Left colon (tissue), 2 donors: ENCODE results near the gene STON1. TPM values are rescaled to one million over a fixed set of nuclear protein-coding genes. Genes with fewer than 3 reads are reported as not detected.

ENCODE experiments used
- ATAC-seq: fragments of 200-7000 bp; cut with Tn5 transposase; one replicate; pipeline ENCODE4 v1.9.1; 2020; ENCODE audit warnings: mild to moderate bottlenecking, moderate library complexity
- DNase-seq, 2 donors: peaks; one replicate each; pipeline ENCODE4 v3.0.0-alpha.2; 2020
- intact Hi-C, 2 donors: fragments of 100-400 bp; cut with DNase I in 1 of 2; cut with micrococcal nuclease in 1 of 2; formaldehyde crosslinking; loops; one replicate each; pipeline versions ENCODE4 v1.11.2 to v1.14.0; 2022; cut with DNase I, micrococcal nuclease
- total RNA-seq, 2 donors: library from RNA; stranded (reverse); fragmentation: NEBNext Ultra II Directional; extraction: Animal tissue kit (Norgen Biotek cat#: 25700); gene quantifications; one replicate each; pipeline ENCODE4 v1.2.1, GENCODE V29; 2021
- donor health status: DM: no; HTN: no; CAD: no.
- donor health status: DM: yes; HTN: yes; CAD: no.

STON1 gene
- total RNA-seq, 2 donors from 2014 or later, result 3.4 to 13.3 TPM

GRCh38 chr2:48560546-48561209, 30.7 kb downstream of the STON1 start:
- ATAC-seq (no peak), DNase-seq (no peak)
- intact Hi-C loops, result no loop called here

- ATAC-seq (no peak), DNase-seq (no peak)
- intact Hi-C loops, result no loop called here
Observed at GRCh38 chr2:48562281-48562680, 32.3 kb downstream of the STON1 start.

GRCh38 chr2:48566592-48567310, 36.8 kb downstream of the STON1 start:
- ATAC-seq (no peak), DNase-seq (no peak)
- intact Hi-C loops, result no loop called here

GRCh38 chr2:48567671-48568070, 37.7 kb downstream of the STON1 start:
- DNase-seq (no peak), ATAC-seq (no peak)
- intact Hi-C loops, result no loop called here

GRCh38 chr2:48568547-48568946, 38.6 kb downstream of the STON1 start:
- no peak for ATAC-seq
- intact Hi-C loops, result no loop called here
- DNase-seq, result no peak

GRCh38 chr2:48569433-48569832, 39.5 kb downstream of the STON1 start:
- DNase-seq (no peak), ATAC-seq (no peak)
- intact Hi-C loops, result no loop called here

GRCh38 chr2:48572816-48573215, 42.9 kb downstream of the STON1 start:
- DNase-seq, result no peak
- no peak for ATAC-seq
- intact Hi-C loops, result no loop called here

- intact Hi-C loops, result no loop called here
Observed at GRCh38 chr2:48574353-48575287, 44.7 kb downstream of the STON1 start.

GRCh38 chr2:48578313-48578712, 48.4 kb downstream of the STON1 start:
- intact Hi-C loops, result no loop called here
- ATAC-seq, result no peak

More at GRCh38 chr2:48574353-48575287, 44.7 kb downstream of the STON1 start:
- no peak for DNase-seq
- ATAC-seq, result no peak

GRCh38 chr2:48583961-48584360, 54.0 kb downstream of the STON1 start:
- ATAC-seq (no peak), DNase-seq (no peak)
- intact Hi-C loops, result loop anchor here in 1 of 2 donors (10.0 kb wide), 1 partner anchor 109 kb away; no protein-coding TSS in a partner anchor

More at GRCh38 chr2:48578313-48578712, 48.4 kb downstream of the STON1 start:
- DNase-seq, result no peak

GRCh38 chr2:48584551-48584950, 54.6 kb downstream of the STON1 start:
- no peak for ATAC-seq
- intact Hi-C loops, result loop anchor here in 1 of 2 donors (10.0 kb wide), 1 partner anchor 110 kb away; no protein-coding TSS in a partner anchor
- DNase-seq, result no peak

- ATAC-seq (no peak), DNase-seq (no peak)
- intact Hi-C loops, result loop anchor here in 1 of 2 donors (10.0 kb wide), 1 partner anchor 112 kb away; no protein-coding TSS in a partner anchor
Observed at GRCh38 chr2:48586433-48586832, 56.5 kb downstream of the STON1 start.

GRCh38 chr2:48587560-48587959, 57.6 kb downstream of the STON1 start:
- intact Hi-C loops, result loop anchor here in 1 of 2 donors (10.0 kb wide), 1 partner anchor 113 kb away; no protein-coding TSS in a partner anchor
- DNase-seq, result no peak
- ATAC-seq, result no peak

- DNase-seq, result no peak
- intact Hi-C loops, result loop anchor here in 1 of 2 donors (10.0 kb wide), 1 partner anchor 113 kb away; no protein-coding TSS in a partner anchor
- ATAC-seq, result no peak
Observed at GRCh38 chr2:48587961-48588360, 58.0 kb downstream of the STON1 start.

GRCh38 chr2:48588745-48589144, 58.8 kb downstream of the STON1 start:
- DNase-seq, result no peak
- no peak for ATAC-seq

GRCh38 chr2:48589170-48589767, 59.3 kb downstream of the STON1 start:
- intact Hi-C loops, result loop anchor here in 1 of 2 donors (10.0 kb wide), 1 partner anchor 114 kb away; no protein-coding TSS in a partner anchor
- DNase-seq, result peak in 1 of 2 donors; percentile 11
- ATAC-seq, result no peak

More at GRCh38 chr2:48588745-48589144, 58.8 kb downstream of the STON1 start:
- intact Hi-C loops, result loop anchor here in 1 of 2 donors (10.0 kb wide), 1 partner anchor 114 kb away; no protein-coding TSS in a partner anchor

- intact Hi-C loops, result no loop called here
- no peak for ATAC-seq
Observed at GRCh38 chr2:48590017-48590416, 60.1 kb downstream of the STON1 start.

GRCh38 chr2:48592067-48592466, 62.1 kb downstream of the STON1 start:
- intact Hi-C loops, result no loop called here
- ATAC-seq (no peak), DNase-seq (no peak)

More at GRCh38 chr2:48590017-48590416, 60.1 kb downstream of the STON1 start:
- DNase-seq, result no peak
